Left lung (tissue), 10 donors: ENCODE results near the gene ICAM5. TPM values are rescaled to one million over a fixed set of nuclear protein-coding genes. Genes with fewer than 3 reads are reported as not detected.

Experiments
- ATAC-seq: fragments of 200-7000 bp; cut with Tn5 transposase; one replicate; pipeline ENCODE4 v1.9.1; 2020; ENCODE audit warnings: moderate library complexity
- DNase-seq, 4 donors: peaks; one replicate each; pipeline ENCODE4 v3.0.0-alpha.2; 2013 to 2020
- H3K27ac ChIP-seq, 2 donors: fragments of 200-600 bp; sonication (generic) in 1 of 2; one replicate each; pipeline versions ENCODE4 v1.5.0 to v1.8.0; 2020 to 2021
- H3K27me3 ChIP-seq, 2 donors: fragments of 200-600 bp; sonication (generic) in 1 of 2; one replicate each; pipeline versions ENCODE4 v1.5.0 to v1.8.0; 2020 to 2021
- H3K36me3 ChIP-seq, 2 donors: fragments of 200-600 bp; sonication (generic) in 1 of 2; one replicate each; pipeline versions ENCODE4 v1.5.0 to v1.8.0; 2020 to 2021
- H3K4me1 ChIP-seq, 2 donors: fragments of 200-600 bp; one replicate each; pipeline ENCODE4 v1.8.0; 2021
- H3K4me3 ChIP-seq, 2 donors: fragments of 200-600 bp; sonication (generic) in 1 of 2; one replicate each; pipeline versions ENCODE4 v1.5.0 to v1.8.0; 2020 to 2021; ENCODE audit warnings: mild to moderate bottlenecking in 1 of 2
- H3K9me3 ChIP-seq, 2 donors: fragments of 200-600 bp; sonication (generic) in 1 of 2; one replicate each; pipeline versions ENCODE4 v1.5.0 to v1.8.0; 2020 to 2021
- intact Hi-C, 2 donors: fragments of 100-400 bp; cut with DNase I; formaldehyde crosslinking; loops; one replicate each; pipeline versions ENCODE4 v1.11.2 to v1.14.2; 2022
- polyA plus RNA-seq, 6 donors: library from polyadenylated mRNA; unstranded; fragments of 120-200 nt; gene quantifications; one replicate each; pipeline ENCODE4 v1.2.1, GENCODE V29; 2013; ENCODE audit not compliant: insufficient read length in 6 of 6
- total RNA-seq, 2 donors: library from RNA; stranded (reverse); fragmentation: NEBNext Ultra II Directional; extraction: Animal tissue kit (Norgen Biotek cat#: 25700); gene quantifications; one replicate each; pipeline ENCODE4 v1.2.1, GENCODE V29; 2021
- TF ChIP-seq, protein P1 (sequence below), 2 donors: fragments of 200-600 bp; sonication (generic) in 1 of 2; IDR thresholded peaks; one replicate each; pipeline versions ENCODE4 v1.5.0 to v1.8.0; 2021; ENCODE audit warnings: antibody characterized with exemption in 2 of 2
- donor health status: DM: no; HTN: yes; CAD: no.
- donor health status: DM: no; HTN: no; CAD: no.

ICAM5 gene
- total and polyA plus RNA-seq, 8 donors, result 3.9 to 25.7 (median 11.4) TPM

DNA sequence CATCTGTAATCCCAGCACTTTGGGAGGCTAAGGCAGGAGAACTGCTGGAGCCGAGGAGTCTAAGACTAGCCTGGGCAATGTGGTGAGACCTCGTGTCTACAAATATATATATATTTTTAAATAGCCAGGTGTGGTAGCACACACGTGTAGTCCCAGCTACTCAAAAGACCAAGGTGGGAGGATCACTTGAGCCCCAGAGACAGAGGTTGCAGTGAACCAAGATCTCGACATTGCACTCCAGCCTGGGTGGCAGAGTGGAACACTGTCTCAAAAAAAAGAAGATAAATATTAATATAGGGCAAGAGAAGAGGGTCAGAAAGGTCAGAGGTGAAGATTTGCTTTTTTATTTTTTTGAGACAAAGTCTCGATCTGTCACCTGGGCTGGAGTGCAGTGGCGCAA lies 43.2 kb upstream of the ICAM5 start:
- Histone ChIP-seq H3K4me1 (peaks cover 3 to 11% of the 10 kb centered on the region in 2 donors), H3K4me3 (no peak overlapping the region), H3K9me3 (no peaks in the 10 kb centered on the region), H3K36me3 (no peaks in the 10 kb centered on the region), H3K27ac (no peak overlapping the region), H3K27me3 (no peaks in the 10 kb centered on the region)
- ATAC-seq (no peak), DNase-seq (no peak)
- intact Hi-C loops, result loop anchor here in 1 of 2 donors (10.0 kb wide), 1 partner anchor 132 kb away; the partner anchor contains the start of genes EIF3G and P2RY11
- TF ChIP-seq, protein P1, sequence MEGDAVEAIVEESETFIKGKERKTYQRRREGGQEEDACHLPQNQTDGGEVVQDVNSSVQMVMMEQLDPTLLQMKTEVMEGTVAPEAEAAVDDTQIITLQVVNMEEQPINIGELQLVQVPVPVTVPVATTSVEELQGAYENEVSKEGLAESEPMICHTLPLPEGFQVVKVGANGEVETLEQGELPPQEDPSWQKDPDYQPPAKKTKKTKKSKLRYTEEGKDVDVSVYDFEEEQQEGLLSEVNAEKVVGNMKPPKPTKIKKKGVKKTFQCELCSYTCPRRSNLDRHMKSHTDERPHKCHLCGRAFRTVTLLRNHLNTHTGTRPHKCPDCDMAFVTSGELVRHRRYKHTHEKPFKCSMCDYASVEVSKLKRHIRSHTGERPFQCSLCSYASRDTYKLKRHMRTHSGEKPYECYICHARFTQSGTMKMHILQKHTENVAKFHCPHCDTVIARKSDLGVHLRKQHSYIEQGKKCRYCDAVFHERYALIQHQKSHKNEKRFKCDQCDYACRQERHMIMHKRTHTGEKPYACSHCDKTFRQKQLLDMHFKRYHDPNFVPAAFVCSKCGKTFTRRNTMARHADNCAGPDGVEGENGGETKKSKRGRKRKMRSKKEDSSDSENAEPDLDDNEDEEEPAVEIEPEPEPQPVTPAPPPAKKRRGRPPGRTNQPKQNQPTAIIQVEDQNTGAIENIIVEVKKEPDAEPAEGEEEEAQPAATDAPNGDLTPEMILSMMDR (IDR thresholded peaks at IDR 0.05), result no peak

DNA sequence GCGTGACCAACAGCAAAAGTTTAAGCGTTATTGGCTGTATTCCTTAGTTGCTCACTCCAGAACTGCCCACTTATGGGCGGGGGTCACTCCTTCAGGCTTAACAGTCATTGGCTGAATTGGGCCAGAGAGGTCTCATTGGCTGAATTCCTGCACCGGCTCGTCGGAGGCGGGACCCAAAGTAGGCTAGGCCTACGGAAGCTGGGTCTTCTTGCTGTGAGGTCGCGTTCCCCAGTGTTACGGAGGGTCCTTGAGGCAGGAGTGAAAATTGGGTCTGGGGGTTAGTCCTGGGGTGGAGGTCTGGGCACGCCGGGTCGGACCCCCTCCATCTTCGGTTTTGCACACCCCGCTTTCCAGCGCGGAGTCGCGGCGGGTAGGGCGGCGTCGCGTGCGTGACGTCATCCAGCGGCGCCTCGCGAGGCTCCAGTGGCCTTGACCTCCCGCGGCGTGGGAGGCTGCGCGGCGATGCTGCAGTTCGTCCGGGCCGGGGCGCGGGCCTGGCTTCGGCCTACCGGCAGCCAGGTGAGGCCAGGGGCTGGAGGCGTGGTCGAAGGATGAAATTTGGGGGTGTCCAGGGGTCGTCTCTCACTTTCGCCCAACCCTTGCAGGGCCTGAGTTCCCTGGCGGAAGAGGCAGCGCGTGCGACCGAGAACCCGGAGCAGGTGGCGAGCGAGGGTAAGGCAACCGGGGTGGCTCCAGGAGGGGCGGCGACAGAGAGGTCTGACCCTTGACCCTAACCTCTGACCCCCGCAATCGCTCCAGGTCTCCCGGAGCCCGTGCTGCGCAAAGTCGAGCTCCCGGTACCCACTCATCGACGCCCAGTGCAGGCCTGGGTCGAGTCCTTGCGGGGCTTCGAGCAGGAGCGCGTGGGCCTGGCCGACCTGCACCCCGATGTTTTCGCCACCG lies 37.7 kb upstream of the ICAM5 start, which contains the start of gene MRPL4:
Gene MRPL4 (plus strand): TSS at position 423 of the 903 bp plus-strand sequence. CDS start 40 bp downstream, at position 463.
- intact Hi-C loops, result no loop called here
- TF ChIP-seq, protein P1 (IDR thresholded peaks at IDR 0.05), result no peak
- Histone ChIP-seq H3K27me3 (no peaks in the 10 kb centered on the region), H3K4me1 (peaks cover 3 to 27% of the 10 kb centered on the region in 2 donors), H3K9me3 (no peaks in the 10 kb centered on the region), H3K4me3 (peak within 1 kb of the TSS; percentile 80 to 81), H3K36me3 (peaks cover 0 to 33% of the 10 kb centered on the region in 2 donors), H3K27ac (peak within 1 kb of the TSS; percentile 53 to 77)
- peak; percentile 92 for ATAC-seq
- DNase-seq, result peak; percentile 96 to 98 (median 96)

DNA sequence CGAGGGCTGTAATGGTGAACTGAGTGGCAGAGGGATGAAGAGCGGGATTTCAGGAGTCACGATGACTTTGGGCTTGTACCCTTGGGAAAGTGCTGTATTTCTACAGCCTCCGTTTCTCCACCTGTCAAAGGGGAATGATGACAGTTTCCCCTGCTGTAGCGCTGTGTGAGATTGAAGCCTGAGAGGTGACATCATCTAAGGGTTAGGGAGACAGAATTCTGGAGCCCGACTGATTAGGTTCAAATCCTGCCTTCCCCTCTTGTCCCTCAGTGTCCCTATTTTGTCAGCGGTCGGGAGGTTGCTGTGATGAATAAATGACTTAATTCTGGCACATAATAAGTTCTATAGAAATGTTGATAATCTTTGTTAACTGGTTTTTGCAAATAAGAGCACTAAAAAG lies 37.0 kb upstream of the ICAM5 start:
- intact Hi-C loops, result no loop called here
- TF ChIP-seq, protein P1 (IDR thresholded peaks at IDR 0.05), result no peak
- no peaks in the 10 kb centered on the region for H3K9me3 ChIP-seq

DNA sequence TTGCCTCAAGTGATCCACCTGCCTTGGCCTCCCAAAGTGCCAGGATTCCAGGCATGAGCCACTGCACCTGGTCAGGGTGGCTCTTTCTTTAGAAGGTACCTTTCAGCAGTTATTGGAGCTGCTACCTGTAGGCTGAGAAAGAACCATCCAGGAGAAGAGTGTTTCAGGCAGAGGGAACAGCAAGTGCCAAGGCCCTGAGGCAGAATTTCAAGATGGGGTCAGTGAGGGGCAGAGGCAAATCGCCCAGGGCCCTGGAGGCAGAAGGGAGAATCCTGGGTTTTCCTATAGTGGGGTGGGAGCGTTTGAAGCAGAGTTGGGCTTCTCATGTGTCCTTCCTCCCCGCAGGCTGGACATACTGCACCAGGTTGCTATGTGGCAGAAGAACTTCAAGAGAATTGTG lies 35.5 kb upstream of the ICAM5 start:
- ATAC-seq (no peak), DNase-seq (no peak)
- intact Hi-C loops, result no loop called here
- no peaks in the 10 kb centered on the region for H3K9me3 ChIP-seq
- TF ChIP-seq, protein P1 (IDR thresholded peaks at IDR 0.05), result no peak
- H3K27ac ChIP-seq, result no peak overlapping the region
- H3K36me3 ChIP-seq, result peaks cover 0 to 51% of the 10 kb centered on the region in 2 donors
- H3K4me1 ChIP-seq, result peaks cover 3 to 29% of the 10 kb centered on the region in 2 donors
- H3K4me3 ChIP-seq, result no peak overlapping the region
- H3K27me3 ChIP-seq, result no peaks in the 10 kb centered on the region

More for the DNA sequence above, 37.0 kb upstream of the ICAM5 start:
- peaks cover 3 to 27% of the 10 kb centered on the region in 2 donors for H3K4me1 ChIP-seq
- H3K27me3 ChIP-seq, result no peaks in the 10 kb centered on the region
- ATAC-seq (no peak), DNase-seq (no peak)
- H3K27ac ChIP-seq, result peak overlapping the region in 1 of 2 donors; percentile 77
- H3K36me3 ChIP-seq, result peaks cover 0 to 39% of the 10 kb centered on the region in 2 donors
- peak overlapping the region; percentile 80 to 81 for H3K4me3 ChIP-seq

DNA sequence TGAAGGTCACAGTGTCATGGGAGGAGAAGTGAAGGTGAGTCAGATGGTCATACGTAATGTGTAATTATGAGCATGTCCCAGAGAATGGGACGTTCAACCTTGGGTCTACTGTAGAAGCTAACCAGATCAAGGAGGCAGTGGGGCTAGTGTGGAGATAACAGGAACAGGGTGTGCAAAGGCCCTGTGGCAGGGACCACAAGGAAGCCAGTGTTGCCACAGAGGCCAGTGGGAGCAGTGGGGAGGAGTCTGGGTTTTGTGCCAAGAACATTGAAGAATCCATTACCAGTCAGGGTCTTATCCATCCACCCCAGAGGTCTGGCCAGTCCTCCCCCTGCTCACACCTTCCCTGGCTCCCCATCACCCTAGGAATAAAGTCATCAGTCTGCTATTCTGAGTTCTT lies 34.4 kb upstream of the ICAM5 start:
- Histone ChIP-seq H3K4me1 (peaks cover 3 to 31% of the 10 kb centered on the region in 2 donors), H3K27ac (no peak overlapping the region), H3K9me3 (no peaks in the 10 kb centered on the region), H3K36me3 (peaks cover 0 to 51% of the 10 kb centered on the region in 2 donors), H3K27me3 (no peaks in the 10 kb centered on the region), H3K4me3 (no peak overlapping the region)
- ATAC-seq (no peak), DNase-seq (no peak)
- TF ChIP-seq, protein P1 (IDR thresholded peaks at IDR 0.05), result no peak
- intact Hi-C loops, result loop anchor here (5.0 kb wide), 2 partner anchors 127 to 137 kb away; partner anchors contain the start of gene TYK2 (in 1 of the 2)
